H1 (cell line): Measurements from ENCODE around the gene PDXDC1. TPM values are rescaled to one million over a fixed set of nuclear protein-coding genes. Genes with fewer than 3 reads are reported as not detected.

ENCODE experiments used
- CTCF ChIA-PET: fragments of 300-600 bp; sonication (Branson Sonifier 250); formaldehyde crosslinking; loops from one replicate; lab custom pipeline; 2021; ENCODE audit not compliant: partially characterized antibody; lab: Charles Lee
- POLR2A ChIA-PET: fragments of 300-600 bp; sonication (Branson Sonifier 250); formaldehyde crosslinking; loops from one replicate; lab custom pipeline; 2021; ENCODE audit warnings: inconsistent platforms; ENCODE audit not compliant: partially characterized antibody; lab: Charles Lee
- DNase-seq, 2 experiments: peaks; one replicate each; pipeline versions ENCODE4 v3.0.0 to v3.0.0-alpha.2; 2010 to 2022; ENCODE audit warnings: low spot score in 2 of 2, low read depth in 1 of 2, mixed read lengths in 1 of 2
- FAIRE-seq: peaks from 2 replicates; lab custom pipeline; 2011; peaks lifted over from hg19 to GRCh38; lab: Jason Lieb, UNC
- H2AFZ ChIP-seq: 2 replicates; pipeline ENCODE4 v1.8.1; 2012; ENCODE audit warnings: low read length, inconsistent platforms
- H2AK5ac ChIP-seq: 2 replicates; pipeline ENCODE4 v1.6.1; 2013; ENCODE audit warnings: low read depth, low read length
- H2BK120ac ChIP-seq: replicated peaks from 2 replicates; pipeline ENCODE3; 2013; ENCODE audit warnings: low read depth, low read length, inconsistent platforms
- H2BK12ac ChIP-seq: 2 replicates; pipeline ENCODE4 v1.6.1; 2013; ENCODE audit warnings: low read depth, low read length
- H2BK15ac ChIP-seq: 2 replicates; pipeline ENCODE4 v1.6.1; 2013; ENCODE audit warnings: low read length
- H2BK20ac ChIP-seq: 2 replicates; pipeline ENCODE4 v1.6.1; 2013; ENCODE audit warnings: low read length
- H2BK5ac ChIP-seq: 2 replicates; pipeline ENCODE4 v1.6.1; 2013; ENCODE audit warnings: low read depth, low read length
- H3K14ac ChIP-seq: 2 replicates; pipeline ENCODE4 v1.6.1; 2013; ENCODE audit warnings: inconsistent platforms; ENCODE audit not compliant: insufficient read length
- H3K18ac ChIP-seq: 2 replicates; pipeline ENCODE4 v1.6.1; 2013; ENCODE audit warnings: low read length; ENCODE audit errors: extremely low read depth
- H3K23ac ChIP-seq: 2 replicates; pipeline ENCODE4 v1.6.1; 2013; ENCODE audit warnings: inconsistent platforms; ENCODE audit not compliant: insufficient read length
- H3K23me2 ChIP-seq: 2 replicates; pipeline ENCODE4 v1.6.1; 2013; ENCODE audit warnings: low read depth, low read length
- H3K27ac ChIP-seq: 2 replicates; pipeline ENCODE4 v1.6.1; 2011; ENCODE audit warnings: low read depth, low read length, inconsistent platforms
- H3K27me3 ChIP-seq, 4 experiments: replicated peaks in 1 of 4; 1 replicate in 1 of 4; 2 replicates in 3 of 4; pipeline versions ENCODE4 v1.6.1 to v1.8.1; 2011 to 2013; ENCODE audit warnings: low read length in 3 of 4, mild to moderate bottlenecking in 3 of 4, inconsistent platforms in 2 of 4, mixed read lengths in 2 of 4, moderate library complexity in 1 of 4; ENCODE audit not compliant: control insufficient read depth in 3 of 4, insufficient read depth in 3 of 4; ENCODE audit errors: extremely low read depth in 1 of 4
- H3K36me3 ChIP-seq, 4 experiments: 2 replicates each; pipeline versions ENCODE4 v1.6.1 to v1.8.1; 2011 to 2013; ENCODE audit warnings: mild to moderate bottlenecking in 4 of 4, low read length in 3 of 4, moderate library complexity in 2 of 4, control low read depth in 1 of 4, inconsistent platforms in 1 of 4; ENCODE audit not compliant: insufficient read depth in 4 of 4, control insufficient read depth in 2 of 4
- H3K4ac ChIP-seq: replicated peaks from 2 replicates; pipeline ENCODE3; 2013; ENCODE audit warnings: low read length, low read depth, mixed read lengths, inconsistent platforms; ENCODE audit not compliant: insufficient read length
- H3K4me1 ChIP-seq, 4 experiments: replicated peaks in 1 of 4; 1 replicate in 1 of 4; 2 replicates in 3 of 4; pipeline versions ENCODE4 v1.6.1 to v1.8.1; 2011 to 2013; ENCODE audit warnings: low read length in 3 of 4, inconsistent platforms in 2 of 4, mixed read lengths in 1 of 4; ENCODE audit not compliant: insufficient read depth in 4 of 4, control insufficient read depth in 3 of 4
- H3K4me2 ChIP-seq, 2 experiments: 2 replicates each; pipeline versions ENCODE4 v1.6.1 to v1.8.1; 2011 to 2013; ENCODE audit warnings: low read depth in 2 of 2, low read length in 2 of 2, control low read depth in 1 of 2, inconsistent platforms in 1 of 2, mild to moderate bottlenecking in 1 of 2; ENCODE audit not compliant: insufficient read depth in 1 of 2
- H3K4me3 ChIP-seq, 4 experiments: fragments of 200-600, 300-600 bp in 1 of 4; sonication (generic), shearing (Covaris generic), sonication (Bioruptor Twin) in 1 of 4; 2 replicates each; pipeline versions ENCODE4 v1.5.1 to v1.8.1; 2011 to 2016; ENCODE audit warnings: low read length in 4 of 4, low read depth in 3 of 4, control low read depth in 2 of 4, inconsistent platforms in 2 of 4, mild to moderate bottlenecking in 2 of 4, mixed read lengths in 1 of 4, moderate library complexity in 1 of 4; ENCODE audit not compliant: insufficient read depth in 2 of 4; ENCODE audit errors: extremely low read depth in 1 of 4
- H3K56ac ChIP-seq: replicated peaks from 2 replicates; pipeline ENCODE3; 2013; ENCODE audit warnings: low read depth, mild to moderate bottlenecking, mixed read lengths, low read length, inconsistent platforms; ENCODE audit not compliant: insufficient read length
- H3K79me1 ChIP-seq: 2 replicates; pipeline ENCODE4 v1.6.1; 2013; ENCODE audit warnings: low read depth, low read length, control low read depth
- H3K79me2 ChIP-seq, 2 experiments: 2 replicates each; pipeline versions ENCODE4 v1.6.1 to v1.8.1; 2012 to 2013; ENCODE audit warnings: low read length in 2 of 2, mild to moderate bottlenecking in 2 of 2, inconsistent platforms in 1 of 2; ENCODE audit not compliant: insufficient read depth in 2 of 2, control insufficient read depth in 1 of 2
- H3K9ac ChIP-seq, 4 experiments: replicated peaks in 1 of 4; 1 replicate in 1 of 4; 2 replicates in 3 of 4; pipeline versions ENCODE4 v1.6.1 to v1.8.1; 2011 to 2013; ENCODE audit warnings: low read depth in 3 of 4, low read length in 3 of 4, control low read depth in 2 of 4, mild to moderate bottlenecking in 2 of 4, moderate library complexity in 2 of 4, inconsistent platforms in 1 of 4; ENCODE audit errors: extremely low read depth in 1 of 4
- H3K9me3 ChIP-seq, 2 experiments: 2 replicates each; pipeline versions ENCODE4 v1.6.1 to v1.8.1; 2012 to 2013; ENCODE audit warnings: mild to moderate bottlenecking in 2 of 2, moderate library complexity in 2 of 2, control low read depth in 1 of 2, inconsistent platforms in 1 of 2, low read depth in 1 of 2, low read length in 1 of 2, mixed read lengths in 1 of 2; ENCODE audit not compliant: insufficient read depth in 2 of 2
- H4K20me1 ChIP-seq, 2 experiments: replicated peaks in 1 of 2; 2 replicates each; pipeline versions ENCODE3 to v1.8.1; 2011 to 2013; ENCODE audit warnings: inconsistent platforms in 2 of 2, low read length in 2 of 2, mild to moderate bottlenecking in 1 of 2; ENCODE audit not compliant: insufficient read depth in 2 of 2, control insufficient read depth in 1 of 2
- H4K5ac ChIP-seq: 2 replicates; pipeline ENCODE4 v1.6.1; 2013; ENCODE audit warnings: low read length, low read depth, mixed read lengths, inconsistent platforms; ENCODE audit not compliant: insufficient read length
- H4K8ac ChIP-seq: 2 replicates; pipeline ENCODE4 v1.8.0; 2013; ENCODE audit warnings: mild to moderate bottlenecking, moderate library complexity, low read length, inconsistent platforms; ENCODE audit not compliant: insufficient read depth; ENCODE audit errors: extremely low read depth
- H4K91ac ChIP-seq: replicated peaks from 2 replicates; pipeline ENCODE3; 2013; ENCODE audit warnings: low read length, mixed read lengths, inconsistent platforms; ENCODE audit not compliant: insufficient read length
- BCL11A ChIP-seq, 2 experiments: IDR thresholded peaks; one replicate each; pipeline ENCODE4 v1.6.1; 2011; ENCODE audit warnings: low read depth in 2 of 2, low read length in 2 of 2, mild to moderate bottlenecking in 2 of 2
- CEBPB ChIP-seq: IDR thresholded peaks from 2 replicates; pipeline ENCODE4 v1.6.1; 2012; ENCODE audit warnings: low read depth, low read length
- CREB1 ChIP-seq: IDR thresholded peaks from 2 replicates; pipeline ENCODE4 v1.6.1; 2012; ENCODE audit warnings: inconsistent platforms
- CTBP2 ChIP-seq: IDR thresholded peaks from 2 replicates; pipeline ENCODE4 v1.7.0; 2011; ENCODE audit warnings: borderline replicate concordance, mild to moderate bottlenecking, moderate library complexity, mixed read lengths, low read length; ENCODE audit not compliant: insufficient read depth, insufficient read length
- E2F6 ChIP-seq: IDR thresholded peaks from 2 replicates; pipeline ENCODE4 v1.6.1; 2012; ENCODE audit warnings: inconsistent platforms
- GABPA ChIP-seq: IDR thresholded peaks from 2 replicates; pipeline ENCODE4 v1.6.1; 2011; ENCODE audit warnings: mild to moderate bottlenecking, low read length, moderate library complexity, borderline replicate concordance; ENCODE audit not compliant: insufficient read depth
- GTF2F1 ChIP-seq: IDR thresholded peaks from 2 replicates; pipeline ENCODE4 v1.6.1; 2012; ENCODE audit warnings: low read depth, low read length, improper control_type of control experiment, borderline replicate concordance
- HDAC2 ChIP-seq, 2 experiments: fragments of 300-600 bp in 1 of 2; sonication (generic) in 1 of 2; IDR thresholded peaks; 2 replicates each; pipeline ENCODE4 v1.6.1; 2011 to 2012; ENCODE audit warnings: low read depth in 2 of 2, low read length in 2 of 2, mild to moderate bottlenecking in 2 of 2, moderate library complexity in 2 of 2, borderline replicate concordance in 1 of 2, inconsistent platforms in 1 of 2
- JUND ChIP-seq: IDR thresholded peaks from 2 replicates; pipeline ENCODE4 v1.6.1; 2011; ENCODE audit warnings: mild to moderate bottlenecking, improper control_type of control experiment, low read length
- NRF1 ChIP-seq: IDR thresholded peaks from 2 replicates; pipeline ENCODE4 v1.6.1; 2011; ENCODE audit warnings: mild to moderate bottlenecking, low read depth, low read length, improper control_type of control experiment
- RFX5 ChIP-seq: IDR thresholded peaks from 2 replicates; pipeline ENCODE4 v1.6.1; 2011; ENCODE audit warnings: low read depth, low read length, improper control_type of control experiment, borderline replicate concordance
- SP4 ChIP-seq: IDR thresholded peaks from 2 replicates; pipeline ENCODE4 v1.6.1; 2012; ENCODE audit warnings: low read length, inconsistent platforms
- TBP ChIP-seq: IDR thresholded peaks from 2 replicates; pipeline ENCODE4 v1.6.1; 2011; ENCODE audit warnings: low read depth, low read length, improper control_type of control experiment
- TEAD4 ChIP-seq: IDR thresholded peaks from 2 replicates; pipeline ENCODE4 v1.6.1; 2012; ENCODE audit warnings: low read depth, low read length, inconsistent platforms, mixed read lengths
- WGBS, 2 experiments: shearing (Covaris generic) in 1 of 2; methylation state at CpG; one replicate each; pipeline versions ENCODE4 v1.1.6 to v1.1.7; 2013 to 2015; ENCODE audit warnings: low lambda C conversion rate in 2 of 2, mixed read lengths in 2 of 2, inconsistent platforms in 1 of 2, low coverage in 1 of 2, missing lambda C conversion rate in 1 of 2; ENCODE audit not compliant: insufficient replicate concordance in 2 of 2, insufficient coverage in 1 of 2, insufficient read length in 1 of 2; ENCODE audit errors: extremely low coverage in 1 of 2, missing lambda C conversion rate in 1 of 2; 5-methylcytosine and 5-hydroxymethylcytosine counted together
- polyA plus RNA-seq, 7 experiments: library from polyadenylated mRNA; depleted of rRNA in 3 of 7; stranded (reverse) in 5 of 7; unstranded in 2 of 7; fragments of >200 nt in 5 of 7; fragments of 200-250 nt in 2 of 7; gene quantifications; 1 replicate in 5 of 7; 2 replicates in 1 of 7; 4 replicates in 1 of 7; pipeline versions ENCODE4 v1.2.1 to v1.2.3, GENCODE V29; 2011 to 2013; ENCODE audit warnings: missing spikeins in 2 of 7, mixed read lengths in 2 of 7
- total RNA-seq: library from RNA; stranded (reverse); fragmentation: NEBNext Ultra II Directional; extraction: Animal tissue kit (Norgen Biotek cat#: 25700); gene quantifications from 2 replicates; pipeline ENCODE4 v1.2.1, GENCODE V29; 2021

Gene PDXDC1
- total and polyA plus RNA-seq, 2 of the 8 experiments (the other 6 are each of a cell fraction or from before 2014, with no cell fraction given), result 56.6 to 118 TPM

GRCh38 chr16:15073101-15073500 is 98.3 kb downstream of the PDXDC1 start:
- no peaks in the 10 kb centered on the region for H3K23me2 ChIP-seq
- no peak overlapping the region for H3K4me3 ChIP-seq
- no peak overlapping the region for H3K4ac ChIP-seq
- no peaks in the 10 kb centered on the region for H4K20me1 ChIP-seq
- no peak overlapping the region for H3K27ac ChIP-seq
- no peak overlapping the region for H4K91ac ChIP-seq
- 96% methylated on average over 6 of the region's 6 CpGs; no CpG with 5 or more reads in 1 of the 2 experiments for WGBS, 2 experiments
- no peaks in the 10 kb centered on the region for H3K79me1 ChIP-seq
- H3K56ac ChIP-seq, result no peak overlapping the region
- H2BK12ac ChIP-seq, result no peak overlapping the region
- peaks cover 12 to 61% (median 38%) of the 10 kb centered on the region in 4 experiments for H3K36me3 ChIP-seq
- H3K27me3 ChIP-seq, result no peaks in the 10 kb centered on the region
- no peak overlapping the region for H3K9ac ChIP-seq
- H3K4me1 ChIP-seq, result no peaks in the 10 kb centered on the region
- no peak overlapping the region for H2BK20ac ChIP-seq
- H3K9me3 ChIP-seq, result no peaks in the 10 kb centered on the region
- H2AK5ac ChIP-seq, result no peak overlapping the region
- H4K5ac ChIP-seq, result no peak overlapping the region
- H2AFZ ChIP-seq, result no peak overlapping the region
- no peak overlapping the region for H3K14ac ChIP-seq
- H2BK15ac ChIP-seq, result no peak overlapping the region
- H3K18ac ChIP-seq, result no peak overlapping the region
- no peak overlapping the region for H2BK120ac ChIP-seq
- H3K23ac ChIP-seq, result no peak overlapping the region
- DNase-seq (no peak), FAIRE-seq (no peak)
- no peaks in the 10 kb centered on the region for H3K79me2 ChIP-seq
- ChIA-PET CTCF (interaction anchor here (0.6 to 2.6 kb wide), 5 partner anchors 12 to 1581 kb away, joined by 3 to 8 read pairs (median 4); partner anchors contain the start of gene NTAN1), POLR2A (interaction anchor here (1.2 to 2.1 kb wide), 3 partner anchors 14 to 21 kb away, joined by 3 to 6 read pairs (median 5); partner anchors contain the start of gene RRN3)
- no peak overlapping the region for H4K8ac ChIP-seq
- no peak overlapping the region for H2BK5ac ChIP-seq
- H3K4me2 ChIP-seq, result no peak overlapping the region
- TF ChIP-seq CREB1, result no peak
- no peak for TF ChIP-seq HDAC2 (IDR thresholded peaks at IDR 0.05; ENCODE audit: borderline replicate concordance in 1 of 2, low read depth in 2 of 2, low read length in 2 of 2)
- TF ChIP-seq CTBP2, result no peak
- no peak for TF ChIP-seq TBP
- no peak for TF ChIP-seq GABPA
- no peak for TF ChIP-seq CEBPB
- TF ChIP-seq E2F6, result no peak
- no peak for TF ChIP-seq GTF2F1
- no peak for TF ChIP-seq JUND
- TF ChIP-seq SP4, result no peak
- no peak for TF ChIP-seq BCL11A (IDR thresholded peaks at IDR 0.05; ENCODE audit: low read depth in 2 of 2, low read length in 2 of 2)
- no peak for TF ChIP-seq RFX5
- TF ChIP-seq TEAD4, result no peak
- no peak for TF ChIP-seq NRF1
